GM21576 (cell line): Measurements from ENCODE around the gene THSD4.

ENCODE experiments used
- ATAC-seq: cut with Tn5 transposase; IDR thresholded peaks from one replicate; pipeline ENCODE4 v1.9.1; 2021; ENCODE audit warnings: mild to moderate bottlenecking, moderate library complexity; ENCODE audit not compliant: unreplicated experiment

Gene THSD4

DNA sequence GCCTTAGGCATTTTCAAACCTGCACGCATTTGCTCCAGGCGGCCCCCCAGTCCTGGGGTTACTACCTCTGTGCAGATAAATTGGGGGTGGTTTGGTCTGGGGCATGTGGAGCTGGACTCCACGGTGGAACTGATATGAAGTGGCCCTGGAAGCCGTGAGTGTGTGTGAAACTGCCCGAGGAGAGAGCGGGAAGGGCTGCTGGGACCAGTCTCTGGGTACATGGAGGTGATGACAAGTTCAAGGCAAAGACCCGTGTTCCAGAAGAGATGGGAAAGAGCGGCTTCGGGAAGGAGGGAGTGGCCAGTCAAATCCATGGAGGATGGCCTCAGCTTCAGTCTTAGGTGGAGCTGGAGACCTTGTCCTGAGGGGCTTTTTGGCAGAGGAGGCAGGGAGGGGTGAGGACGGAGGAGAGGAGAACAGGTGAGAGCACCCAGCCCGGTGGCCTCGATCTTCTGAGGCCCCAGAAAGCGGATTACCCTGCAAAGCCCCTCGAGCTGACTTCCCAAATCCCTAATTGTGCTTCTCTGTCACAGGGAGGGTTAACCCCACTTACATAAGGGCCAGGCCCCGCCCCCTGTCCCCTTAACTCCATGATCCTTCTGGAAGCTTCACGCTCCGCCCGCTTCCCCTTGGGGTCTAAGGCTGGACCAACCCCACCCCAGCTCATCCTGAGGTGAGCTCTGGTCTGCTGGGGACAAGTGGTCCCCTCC lies 693.2 kb downstream of the THSD4 start:
- ATAC-seq = no peak

DNA sequence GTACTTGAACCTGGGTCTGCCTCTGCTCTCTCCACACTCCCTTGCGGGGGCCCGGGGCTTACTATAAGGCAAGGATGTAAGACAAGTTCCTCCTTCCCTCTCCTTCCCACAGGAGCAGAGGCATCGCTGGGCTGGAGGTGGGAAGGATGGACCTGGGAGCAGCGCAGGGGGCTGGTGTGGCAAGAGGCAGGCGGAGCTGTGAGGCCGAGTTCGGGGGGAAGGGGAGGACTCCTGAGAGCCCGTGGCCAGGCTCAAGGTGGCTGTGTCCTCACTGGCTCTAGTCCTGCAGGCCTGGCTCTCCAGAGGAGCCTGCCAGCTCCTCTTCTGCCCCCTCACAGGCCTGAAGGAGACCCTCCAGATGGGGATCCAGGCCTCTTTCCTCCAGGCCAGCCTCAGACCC lies 694.1 kb downstream of the THSD4 start:
- no peak for ATAC-seq

DNA sequence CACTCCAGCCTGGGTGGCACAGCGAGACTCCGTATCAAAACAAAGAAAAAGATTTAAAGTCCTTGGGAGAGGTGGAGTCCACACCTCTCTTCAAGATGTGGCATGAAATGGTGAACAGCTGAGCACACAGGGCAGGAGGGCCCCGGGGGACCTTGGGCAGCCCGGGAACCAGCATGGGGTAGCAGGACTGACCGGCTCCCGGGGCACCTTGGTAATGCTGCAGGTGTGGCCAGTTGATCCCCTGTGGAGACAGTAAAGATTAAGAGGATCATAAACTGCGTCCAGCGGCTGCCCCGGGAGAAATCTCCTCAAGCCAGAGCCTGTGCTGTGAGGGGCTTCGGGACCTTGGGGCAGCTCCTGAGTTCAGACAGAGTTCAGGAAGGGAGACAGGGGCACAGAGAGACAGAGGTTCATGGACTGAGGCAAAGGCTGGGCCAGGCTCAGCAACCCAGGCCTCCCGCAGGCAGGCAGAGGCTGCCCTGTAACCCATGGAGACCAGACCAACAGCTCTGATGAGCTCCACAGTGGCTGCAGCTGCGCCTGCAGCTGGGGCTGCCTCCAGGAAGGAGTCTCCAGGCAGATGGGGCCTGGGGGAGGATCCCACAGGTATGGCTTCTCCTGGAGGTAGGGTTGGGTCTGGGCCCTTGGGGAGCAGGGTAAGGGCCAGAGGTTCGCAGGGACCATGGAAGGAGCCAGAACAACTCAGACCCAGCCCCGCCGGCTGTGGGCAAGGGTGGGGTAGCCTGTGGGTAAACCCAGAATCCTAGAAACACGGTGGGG lies 695.2 kb downstream of the THSD4 start, which contains the start of gene NR2E3:
Gene NR2E3 (plus strand): TSS at position 299 of the 780 bp plus-strand sequence. CDS start 190 bp downstream, at position 489.
- ATAC-seq = no peak

DNA sequence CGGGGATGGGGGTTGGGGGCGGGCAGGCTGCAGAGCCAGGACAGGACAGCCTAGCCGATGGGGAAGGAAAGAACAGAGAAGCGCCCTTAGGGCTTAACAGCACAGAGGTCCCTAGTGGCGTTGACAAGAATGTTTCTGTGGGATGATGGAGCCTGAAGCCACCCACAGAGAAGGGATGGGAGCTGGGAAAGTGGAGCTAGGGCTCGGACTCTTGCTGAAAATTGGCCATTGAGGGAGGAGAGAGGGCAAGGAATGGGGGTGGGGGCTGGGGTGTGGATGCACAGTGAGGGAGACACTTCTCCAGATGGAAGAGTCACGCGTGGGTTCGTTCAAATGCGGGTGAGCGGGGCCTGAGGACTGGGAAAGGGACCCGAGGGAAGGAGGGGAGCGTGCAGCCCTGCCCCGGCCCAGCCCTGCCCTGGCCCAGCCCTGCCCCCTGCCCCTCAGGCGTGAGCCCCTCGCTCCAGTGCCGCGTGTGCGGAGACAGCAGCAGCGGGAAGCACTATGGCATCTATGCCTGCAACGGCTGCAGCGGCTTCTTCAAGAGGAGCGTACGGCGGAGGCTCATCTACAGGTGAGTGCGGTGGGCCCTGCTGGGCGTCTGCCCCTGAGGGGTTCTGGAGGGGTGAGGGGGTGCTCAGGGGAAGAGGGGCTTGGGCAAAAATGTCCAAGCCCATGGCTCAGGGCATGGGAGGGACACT lies 695.9 kb downstream of the THSD4 start:
- ATAC-seq = no peak

DNA sequence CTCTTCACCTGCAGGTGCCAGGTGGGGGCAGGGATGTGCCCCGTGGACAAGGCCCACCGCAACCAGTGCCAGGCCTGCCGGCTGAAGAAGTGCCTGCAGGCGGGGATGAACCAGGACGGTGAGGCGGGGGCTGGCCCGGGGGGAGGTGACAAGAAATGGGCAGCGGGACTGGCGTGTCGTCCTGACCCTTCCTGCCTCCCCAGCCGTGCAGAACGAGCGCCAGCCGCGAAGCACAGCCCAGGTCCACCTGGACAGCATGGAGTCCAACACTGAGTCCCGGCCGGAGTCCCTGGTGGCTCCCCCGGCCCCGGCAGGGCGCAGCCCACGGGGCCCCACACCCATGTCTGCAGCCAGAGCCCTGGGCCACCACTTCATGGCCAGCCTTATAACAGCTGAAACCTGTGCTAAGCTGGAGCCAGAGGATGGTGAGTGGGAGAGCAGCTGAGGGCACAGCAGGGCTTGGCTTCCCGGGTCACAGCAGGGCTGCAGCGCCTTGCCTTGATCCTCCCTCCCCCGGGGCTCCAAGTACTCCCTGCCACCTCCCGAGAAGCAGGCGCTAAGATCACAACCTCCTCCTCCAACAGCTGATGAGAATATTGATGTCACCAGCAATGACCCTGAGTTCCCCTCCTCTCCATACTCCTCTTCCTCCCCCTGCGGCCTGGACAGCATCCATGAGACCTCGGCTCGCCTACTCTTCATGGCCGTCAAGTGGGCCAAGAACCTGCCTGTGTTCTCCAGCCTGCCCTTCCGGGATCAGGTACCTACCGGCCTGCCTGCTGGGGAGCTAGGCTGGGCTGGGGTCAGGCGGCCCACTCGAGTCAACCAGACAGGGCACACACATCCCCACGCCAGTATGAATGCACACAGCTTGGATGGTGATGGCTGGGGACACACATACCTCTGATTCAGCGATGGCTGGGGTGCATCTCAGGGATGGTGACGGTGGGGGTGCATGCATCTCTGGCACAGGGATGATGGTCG lies 696.8 kb downstream of the THSD4 start:
- ATAC-seq = no peak

DNA sequence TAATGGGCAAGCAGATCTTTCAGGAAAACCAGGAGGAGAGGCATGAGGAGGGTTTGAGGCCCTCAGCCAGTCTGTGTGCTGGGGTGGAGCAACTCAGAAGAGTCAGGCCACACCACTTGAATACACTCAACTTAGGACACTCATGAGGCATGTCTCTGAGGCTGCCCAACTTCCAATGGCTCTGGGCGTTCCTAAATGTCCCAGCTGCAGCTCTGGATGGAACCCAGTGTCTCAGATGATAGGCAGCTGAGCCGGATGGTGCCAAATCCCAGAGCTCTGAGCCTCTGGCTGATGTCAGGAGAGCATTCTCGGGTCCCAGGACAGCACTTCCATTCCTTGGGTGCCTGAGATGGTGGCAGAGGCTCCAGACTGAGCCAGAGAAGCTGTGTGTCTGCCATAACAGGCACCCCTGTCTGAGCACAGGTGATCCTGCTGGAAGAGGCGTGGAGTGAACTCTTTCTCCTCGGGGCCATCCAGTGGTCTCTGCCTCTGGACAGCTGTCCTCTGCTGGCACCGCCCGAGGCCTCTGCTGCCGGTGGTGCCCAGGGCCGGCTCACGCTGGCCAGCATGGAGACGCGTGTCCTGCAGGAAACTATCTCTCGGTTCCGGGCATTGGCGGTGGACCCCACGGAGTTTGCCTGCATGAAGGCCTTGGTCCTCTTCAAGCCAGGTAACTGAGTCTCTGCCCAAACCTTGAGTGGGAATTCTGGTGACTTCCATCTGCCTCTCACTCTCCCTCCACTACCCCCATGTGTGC lies 697.9 kb downstream of the THSD4 start:
- ATAC-seq = no peak

- ATAC-seq = no peak
Measured at GRCh38 chr15:71813723-71814470, 698.6 kb downstream of the THSD4 start.

DNA sequence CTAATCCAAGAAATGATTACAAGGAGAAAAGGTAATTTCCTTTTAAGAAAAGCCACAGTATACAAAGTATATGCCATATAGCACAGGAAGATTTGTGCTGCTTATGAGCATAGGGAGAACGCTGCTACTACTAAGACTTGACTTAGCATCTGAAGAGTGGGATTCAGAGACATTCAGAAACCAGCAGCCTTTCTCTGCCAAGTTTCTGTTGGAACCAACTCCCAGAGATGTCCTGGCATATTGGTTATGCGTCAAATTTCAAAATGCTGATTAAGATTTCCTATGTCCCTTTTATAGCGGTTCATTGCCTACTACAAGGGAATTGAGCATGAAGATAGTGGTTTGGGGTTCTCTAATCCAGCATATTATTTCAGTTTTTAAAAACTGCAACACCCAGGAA lies 700.0 kb downstream of the THSD4 start:
- ATAC-seq = no peak

DNA sequence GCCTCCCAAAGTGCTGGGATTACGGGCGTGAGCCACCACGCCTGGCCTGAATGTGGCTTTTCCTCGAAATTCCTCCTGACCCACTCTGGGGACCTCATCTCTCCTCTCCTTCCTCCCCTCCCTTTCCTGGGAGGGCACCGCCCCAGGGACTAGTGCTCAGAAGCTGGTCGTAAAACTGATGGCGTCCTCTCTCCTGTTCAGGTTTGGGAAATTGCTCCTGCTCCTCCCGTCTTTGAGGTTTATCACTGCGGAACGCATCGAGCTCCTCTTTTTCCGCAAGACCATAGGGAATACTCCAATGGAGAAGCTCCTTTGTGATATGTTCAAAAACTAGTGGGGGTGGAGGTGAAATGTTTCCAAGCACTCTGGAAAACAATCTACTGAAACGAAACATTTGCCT lies 702.1 kb downstream of the THSD4 start:
- no peak for ATAC-seq

DNA sequence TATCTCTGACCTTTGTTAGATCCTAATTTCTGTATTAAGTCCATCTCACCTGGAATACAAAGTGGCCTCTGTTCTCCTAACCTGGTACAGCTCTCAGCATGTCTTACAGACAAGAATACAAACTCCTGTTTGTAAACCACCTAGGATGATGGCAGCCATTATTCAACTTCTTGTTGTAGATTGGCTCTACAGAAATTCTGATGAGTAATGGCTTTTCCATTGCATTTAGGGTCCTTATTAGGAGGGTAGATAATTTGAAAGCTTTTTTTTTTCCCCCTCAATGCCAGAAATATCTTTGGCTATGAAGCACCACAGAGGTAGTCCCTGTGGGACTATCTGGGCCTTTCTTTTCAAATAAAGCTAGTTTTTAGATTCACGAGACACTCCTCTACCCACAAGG lies 704.9 kb downstream of the THSD4 start:
- ATAC-seq = no peak

GRCh38 chr15:71821547-71822129 lies 706.4 kb downstream of the THSD4 start:
- ATAC-seq = no peak

GRCh38 chr15:71822890-71823630 lies 707.8 kb downstream of the THSD4 start:
- no peak for ATAC-seq

GRCh38 chr15:71823801-71824200 lies 708.5 kb downstream of the THSD4 start:
- ATAC-seq = no peak

DNA sequence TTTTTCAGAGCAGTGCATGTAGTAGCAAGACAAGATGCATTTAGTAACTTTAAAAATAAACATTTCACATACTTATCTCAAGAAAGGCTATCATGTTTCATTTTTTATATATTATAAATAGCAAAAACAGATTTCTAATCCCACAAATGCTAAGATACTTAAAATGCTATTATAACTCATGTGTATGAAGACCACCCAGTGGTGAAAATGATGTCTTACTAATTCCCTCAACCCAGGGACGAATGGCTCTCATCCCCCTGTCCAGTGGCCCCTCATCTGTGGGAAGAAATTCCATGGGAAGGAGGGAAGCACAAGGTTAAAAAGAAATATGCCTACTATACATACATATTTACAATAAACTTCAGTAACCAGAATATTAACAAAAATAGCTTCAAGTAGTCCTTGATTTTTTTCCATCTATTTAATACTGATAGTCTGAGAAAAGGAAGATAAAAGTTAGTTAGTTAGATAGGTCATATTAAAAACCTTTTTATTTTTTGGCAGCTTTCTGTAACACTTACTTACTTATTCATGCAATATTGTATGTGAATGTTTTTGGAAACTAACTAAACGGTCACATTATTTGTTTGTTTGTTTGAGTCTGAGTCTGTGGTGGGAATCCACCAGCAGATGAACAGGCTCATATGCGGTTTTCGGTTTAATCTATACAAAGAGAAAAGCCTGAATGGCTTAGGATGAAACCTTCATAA lies 709.9 kb downstream of the THSD4 start:
- no peak for ATAC-seq

DNA sequence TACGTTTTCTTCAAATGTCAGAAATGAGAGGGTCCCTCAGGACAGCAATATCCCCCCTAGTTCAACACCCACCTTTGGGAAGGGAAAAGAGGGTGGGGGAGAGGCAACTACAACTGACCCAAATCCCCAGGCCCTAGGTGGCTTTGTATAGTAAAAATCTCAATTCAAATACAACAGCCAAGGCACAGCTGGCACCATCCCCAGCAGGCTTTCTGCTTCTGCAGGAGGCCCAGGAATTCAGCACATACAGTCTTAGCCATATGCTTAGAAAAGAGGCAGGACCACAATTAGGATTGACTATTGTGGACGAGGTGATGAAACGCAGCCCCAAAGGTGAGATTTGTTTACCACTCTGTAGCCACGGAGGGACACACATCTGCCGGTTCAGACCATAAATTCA lies 710.9 kb downstream of the THSD4 start:
- no peak for ATAC-seq

GRCh38 chr15:71830981-71831380 lies 715.7 kb downstream of the THSD4 start:
- no peak for ATAC-seq
